Measurements from ENCODE around the gene CLVS2.

Gene CLVS2

GRCh38 chr6:122996794-122997505 lies 915 bp downstream of the CLVS2 start:
- Histone ChIP-seq H3K9me3 (replicated peaks in 1 of 11) (peaks cover 8 to 13% (median 10%) of the 10 kb centered on the region in 11 experiments; a peak in 17 of 22 replicates), H3K27ac (no peak overlapping the region), H3K4me3 (no peak overlapping the region), H3K9ac (no peak overlapping the region), H3K27me3 (no peaks in the 10 kb centered on the region), H3K4me2 (no peak overlapping the region), H3K36me3 (no peaks in the 10 kb centered on the region), H3K4me1 (no peaks in the 10 kb centered on the region), H4K20me1 (no peaks in the 10 kb centered on the region)
- TF ChIP-seq Cebpa-rat (IDR thresholded peaks at IDR 0.05), result no peak

GRCh38 chr6:122997541-122998150 lies 1.6 kb downstream of the CLVS2 start:
- no peak overlapping the region for H3K9ac ChIP-seq
- H3K27me3 ChIP-seq, result no peaks in the 10 kb centered on the region
- H3K4me1 ChIP-seq, result no peaks in the 10 kb centered on the region
- H3K4me2 ChIP-seq, result no peak overlapping the region
- no peak for TF ChIP-seq Cebpa-rat (IDR thresholded peaks at IDR 0.05)
- no peak overlapping the region for H3K27ac ChIP-seq
- H3K36me3 ChIP-seq, result no peaks in the 10 kb centered on the region
- H3K4me3 ChIP-seq, result no peak overlapping the region
- H4K20me1 ChIP-seq, result no peaks in the 10 kb centered on the region
- H3K9me3 ChIP-seq (replicated peaks in 1 of 11), result peaks cover 8 to 13% (median 10%) of the 10 kb centered on the region in 11 experiments; a peak in 17 of 22 replicates

DNA sequence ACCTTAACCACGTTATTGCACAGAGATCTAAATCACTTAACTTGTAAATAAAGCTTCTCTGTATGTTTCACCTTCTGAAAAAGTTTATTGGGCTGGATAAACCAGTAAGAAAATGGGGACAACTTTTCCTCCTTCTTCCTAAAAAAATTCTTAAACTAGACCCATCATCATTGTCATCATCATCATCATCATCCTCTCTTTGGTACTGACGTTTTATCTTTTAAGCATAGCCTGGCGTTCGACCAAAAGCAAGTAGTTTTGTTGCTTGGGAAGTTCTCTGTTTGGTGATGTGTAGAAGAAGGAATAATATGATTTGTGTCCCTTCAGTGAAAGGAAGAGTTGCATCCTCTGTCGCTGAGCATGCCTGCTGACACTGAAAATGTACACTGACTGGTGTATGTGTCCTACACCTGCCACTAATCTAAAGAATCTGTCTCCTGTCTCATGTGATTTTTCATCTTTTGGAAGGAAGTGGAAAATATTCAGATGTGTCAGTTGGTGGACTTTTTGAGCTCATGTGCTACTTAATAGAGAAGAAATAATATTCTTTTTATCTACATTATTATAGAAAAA lies 2.5 kb downstream of the CLVS2 start:
- no peaks in the 10 kb centered on the region for H3K36me3 ChIP-seq
- H3K27me3 ChIP-seq, result no peaks in the 10 kb centered on the region
- H3K9me3 ChIP-seq (replicated peaks in 1 of 11), result peaks cover 8 to 13% (median 10%) of the 10 kb centered on the region in 11 experiments; a peak in 17 of 22 replicates
- TF ChIP-seq Cebpa-rat (IDR thresholded peaks at IDR 0.05), result no peak
- no peak overlapping the region for H3K4me3 ChIP-seq
- H3K9ac ChIP-seq, result no peak overlapping the region
- H3K4me2 ChIP-seq, result no peak overlapping the region
- no peaks in the 10 kb centered on the region for H3K4me1 ChIP-seq
- no peaks in the 10 kb centered on the region for H4K20me1 ChIP-seq
- no peak overlapping the region for H3K27ac ChIP-seq

DNA sequence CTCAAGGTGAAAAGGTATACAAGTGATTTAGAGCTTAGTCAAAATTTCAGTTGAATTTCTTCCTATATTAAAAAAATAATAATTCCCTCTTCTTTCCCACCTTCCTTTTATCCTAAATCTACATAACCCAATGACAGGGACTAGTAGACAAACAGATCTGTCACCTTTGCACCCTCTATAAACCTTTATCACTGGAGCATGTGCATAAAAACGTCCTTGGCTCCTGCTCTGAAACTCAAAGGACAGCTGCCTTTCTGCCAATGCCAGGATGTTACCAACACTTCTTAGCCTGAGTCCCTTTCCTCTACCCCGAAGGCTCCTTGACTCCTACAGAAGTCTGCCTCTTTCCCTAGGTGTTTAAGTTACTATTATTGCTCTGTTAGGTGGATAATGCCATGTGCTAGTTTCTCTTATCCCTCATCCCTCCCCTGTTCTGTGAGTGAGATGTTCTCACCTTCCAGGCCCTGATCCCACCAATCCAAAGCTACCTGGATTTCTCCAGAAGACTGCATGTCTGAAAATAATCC lies 4.3 kb downstream of the CLVS2 start:
- no peaks in the 10 kb centered on the region for H3K4me1 ChIP-seq
- no peak overlapping the region for H3K4me3 ChIP-seq
- no peak overlapping the region for H3K4me2 ChIP-seq
- no peaks in the 10 kb centered on the region for H4K20me1 ChIP-seq
- H3K27ac ChIP-seq, result no peak overlapping the region
- peaks cover 8 to 13% (median 10%) of the 10 kb centered on the region in 11 experiments; a peak in 17 of 22 replicates for H3K9me3 ChIP-seq (replicated peaks in 1 of 11)
- H3K27me3 ChIP-seq, result no peaks in the 10 kb centered on the region
- no peak overlapping the region for H3K9ac ChIP-seq
- no peak for TF ChIP-seq Cebpa-rat (IDR thresholded peaks at IDR 0.05)
- no peaks in the 10 kb centered on the region for H3K36me3 ChIP-seq

DNA sequence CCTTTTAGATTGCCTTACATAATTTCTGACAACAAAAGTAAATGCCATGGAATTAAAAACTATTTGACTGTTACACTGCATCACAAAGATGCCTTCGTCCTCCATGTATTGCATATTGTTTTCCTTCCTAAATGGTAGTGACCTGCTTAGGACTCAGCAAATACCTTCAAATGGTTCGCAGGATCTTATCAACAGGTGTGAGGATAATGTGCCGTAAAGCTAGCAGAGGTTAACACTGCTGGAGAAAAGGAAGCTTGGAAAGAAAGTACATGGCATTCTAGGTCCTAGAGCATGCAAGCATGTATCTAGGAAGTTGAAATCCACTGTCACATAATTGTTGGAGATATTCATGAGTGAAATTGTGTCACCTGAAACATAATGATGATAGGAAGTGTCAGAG lies 5.5 kb downstream of the CLVS2 start:
- TF ChIP-seq Cebpa-rat (IDR thresholded peaks at IDR 0.05), result no peak
- H3K27me3 ChIP-seq, result no peaks in the 10 kb centered on the region
- H3K4me3 ChIP-seq, result no peak overlapping the region
- H3K9ac ChIP-seq, result no peak overlapping the region
- no peak overlapping the region for H3K4me2 ChIP-seq
- no peaks in the 10 kb centered on the region for H3K4me1 ChIP-seq
- H4K20me1 ChIP-seq, result no peaks in the 10 kb centered on the region
- H3K9me3 ChIP-seq (replicated peaks in 1 of 11), result peaks cover under 1 to 4% (median under 1%) of the 10 kb centered on the region in 11 experiments; a peak in 10 of 22 replicates
- H3K27ac ChIP-seq, result no peak overlapping the region
- H3K36me3 ChIP-seq, result no peaks in the 10 kb centered on the region

- Histone ChIP-seq H3K4me3 (no peak overlapping the region), H3K27ac (no peak overlapping the region), H3K9ac (no peak overlapping the region), H3K27me3 (no peaks in the 10 kb centered on the region), H3K9me3 (replicated peaks in 1 of 11) (no peaks in the 10 kb centered on the region), H3K4me1 (no peaks in the 10 kb centered on the region), H3K36me3 (no peaks in the 10 kb centered on the region), H3K4me2 (no peak overlapping the region), H4K20me1 (no peaks in the 10 kb centered on the region)
- TF ChIP-seq Cebpa-rat (IDR thresholded peaks at IDR 0.05), result no peak
Observed at GRCh38 chr6:123007885-123008284, 11.8 kb downstream of the CLVS2 start.

GRCh38 chr6:123009059-123009458 lies 13.0 kb downstream of the CLVS2 start:
- H3K4me1 ChIP-seq, result no peaks in the 10 kb centered on the region
- no peaks in the 10 kb centered on the region for H3K27me3 ChIP-seq
- H3K36me3 ChIP-seq, result no peaks in the 10 kb centered on the region
- H3K27ac ChIP-seq, result no peak overlapping the region
- TF ChIP-seq Cebpa-rat (IDR thresholded peaks at IDR 0.05), result no peak
- H4K20me1 ChIP-seq, result no peaks in the 10 kb centered on the region
- no peak overlapping the region for H3K4me3 ChIP-seq
- H3K9me3 ChIP-seq (replicated peaks in 1 of 11), result no peaks in the 10 kb centered on the region
- H3K4me2 ChIP-seq, result no peak overlapping the region
- no peak overlapping the region for H3K9ac ChIP-seq

GRCh38 chr6:123014835-123015234 lies 18.8 kb downstream of the CLVS2 start:
- TF ChIP-seq Cebpa-rat (IDR thresholded peaks at IDR 0.05), result no peak
- Histone ChIP-seq H3K27ac (no peak overlapping the region), H3K27me3 (no peaks in the 10 kb centered on the region)

GRCh38 chr6:123016431-123017103 lies 20.5 kb downstream of the CLVS2 start:
- no peaks in the 10 kb centered on the region for H4K20me1 ChIP-seq
- H3K9ac ChIP-seq, result no peak overlapping the region
- no peak overlapping the region for H3K4me3 ChIP-seq
- H3K4me2 ChIP-seq, result no peak overlapping the region
- H3K9me3 ChIP-seq (replicated peaks in 1 of 11), result no peaks in the 10 kb centered on the region
- no peak for TF ChIP-seq Cebpa-rat (IDR thresholded peaks at IDR 0.05)
- H3K27me3 ChIP-seq, result no peaks in the 10 kb centered on the region
- no peaks in the 10 kb centered on the region for H3K36me3 ChIP-seq
- H3K27ac ChIP-seq, result no peak overlapping the region
- H3K4me1 ChIP-seq, result no peaks in the 10 kb centered on the region

More at GRCh38 chr6:123014835-123015234, 18.8 kb downstream of the CLVS2 start:
- Histone ChIP-seq H3K36me3 (no peaks in the 10 kb centered on the region), H3K9me3 (replicated peaks in 1 of 11) (no peaks in the 10 kb centered on the region), H3K9ac (no peak overlapping the region), H3K4me1 (no peaks in the 10 kb centered on the region), H4K20me1 (no peaks in the 10 kb centered on the region), H3K4me3 (no peak overlapping the region), H3K4me2 (no peak overlapping the region)
